ENCODE measurements around the gene BICD2.

GRCh38 chr9:92714787-92715487 is 49.7 kb downstream of the BICD2 start:
- TF ChIP-seq ZFX (IDR thresholded peaks at IDR 0.05; ENCODE audit: borderline replicate concordance) (no peak), CTCF (IDR thresholded peaks at IDR 0.05) (no peak)

Measured in 22Rv1 (cell line).